ENCODE data around the gene CMTM1.

Gene CMTM1

DNA sequence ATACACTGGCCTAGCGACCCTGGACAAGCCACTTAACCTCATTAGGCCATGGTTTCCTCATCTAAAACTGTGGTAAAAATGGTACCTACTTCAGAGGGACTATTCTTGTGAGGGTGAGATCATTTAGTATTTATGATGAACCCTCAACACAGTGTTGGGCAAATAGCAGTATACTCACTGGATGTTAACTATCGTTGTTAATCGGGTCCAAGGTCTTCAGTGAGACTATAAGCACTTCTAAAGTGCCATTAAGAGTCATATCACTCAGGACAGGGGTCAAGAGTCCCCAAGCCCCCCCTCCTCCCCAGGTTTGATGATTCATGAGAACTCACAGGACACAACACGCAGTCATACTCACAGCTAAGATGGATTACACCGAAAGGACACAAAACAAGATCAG, 27.3 kb upstream of the CMTM1 start:
- DNase-seq (ENCODE audit: low read depth in 2 of 2) = no peak

GRCh38 chr16:66539623-66540469, 26.4 kb upstream of the CMTM1 start:
- DNase-seq (ENCODE audit: low read depth in 2 of 2) = no peak

DNA sequence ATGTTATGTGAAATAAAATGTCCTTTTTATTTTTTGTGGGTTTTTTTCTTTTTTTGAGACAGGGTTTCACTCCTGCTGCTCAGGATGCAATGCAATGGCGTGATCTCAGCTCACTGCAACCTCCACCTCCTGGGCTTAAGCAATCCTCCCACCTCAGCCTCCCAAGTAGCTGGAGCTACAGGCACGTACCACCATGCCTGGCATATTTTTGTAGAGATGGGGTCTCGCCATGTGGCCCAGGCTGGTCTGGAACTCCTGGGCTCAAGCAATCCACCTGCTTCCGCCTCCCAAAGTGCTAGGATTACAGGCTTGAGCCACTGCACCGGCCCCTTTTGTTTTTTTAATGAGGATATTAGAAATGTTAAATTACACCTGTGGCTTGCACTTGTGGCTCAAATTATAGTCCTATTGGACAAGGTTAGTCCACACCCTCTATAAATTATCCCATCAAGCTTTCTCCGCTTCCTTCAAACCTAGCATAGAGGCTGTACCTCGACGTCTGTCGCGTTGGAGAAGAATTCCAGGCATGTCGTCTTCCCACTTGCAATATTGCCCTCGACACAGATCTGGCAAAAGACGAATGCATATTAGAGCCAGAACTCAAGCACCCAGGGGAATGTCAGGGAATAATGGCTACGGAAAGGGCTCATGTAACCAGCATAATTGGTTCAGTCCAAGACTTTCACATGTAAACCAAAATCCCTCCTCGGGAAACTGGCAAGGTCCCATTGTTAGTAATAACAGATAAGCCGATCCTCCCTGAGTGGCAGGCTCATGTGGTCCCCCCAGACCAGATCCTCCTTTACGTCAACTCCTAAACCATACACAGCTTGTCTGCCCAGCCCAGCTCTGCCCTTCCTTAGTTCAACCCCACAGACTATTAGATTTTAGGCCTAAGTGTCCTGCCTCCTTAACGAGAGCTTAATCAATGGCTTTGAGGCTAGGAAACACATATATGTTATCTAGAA, 24.6 kb upstream of the CMTM1 start:
- DNase-seq (ENCODE audit: low read depth in 2 of 2) = no peak

GRCh38 chr16:66542396-66542795, 23.8 kb upstream of the CMTM1 start:
- no peak for DNase-seq (ENCODE audit: low read depth in 2 of 2)

- no peak for DNase-seq (ENCODE audit: low read depth in 2 of 2)
These were observed 22.7 kb upstream of the CMTM1 start for GRCh38 chr16:66543541-66543940.

DNA sequence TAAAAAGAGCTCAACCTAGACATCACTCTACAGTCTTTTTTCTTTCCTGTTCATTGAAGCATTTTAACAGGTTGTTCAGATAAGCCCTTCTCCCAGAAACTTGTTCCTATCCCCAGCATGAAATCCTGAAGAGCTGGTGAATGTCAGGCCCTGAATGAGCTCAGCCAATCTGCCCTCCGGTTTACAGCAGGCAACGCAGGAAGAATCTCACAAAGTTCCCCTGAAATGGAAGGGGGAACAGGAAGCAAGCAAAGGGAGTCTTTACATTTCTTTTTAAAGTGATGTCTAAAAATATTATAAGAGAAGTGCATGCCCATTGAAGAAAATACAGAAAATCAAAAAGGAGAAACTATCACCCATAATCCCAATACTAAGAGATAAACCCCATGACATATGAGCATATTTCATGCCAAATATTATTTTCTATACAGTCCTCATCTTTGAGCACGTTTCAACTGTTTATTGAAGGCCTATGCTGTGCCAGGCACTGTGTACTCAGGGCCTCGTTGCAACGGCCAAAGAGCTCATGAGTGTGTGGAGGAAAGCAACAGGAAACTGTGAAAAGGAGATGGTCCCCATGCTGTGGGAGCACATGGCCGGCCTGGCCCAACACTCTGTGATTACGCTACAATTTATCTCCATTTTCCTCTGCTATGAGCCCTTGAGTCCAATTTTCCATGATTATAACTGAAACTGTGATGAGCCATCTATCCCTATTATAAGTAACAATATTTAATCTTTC, 22.1 kb upstream of the CMTM1 start:
- DNase-seq (ENCODE audit: low read depth in 2 of 2) = no peak

DNA sequence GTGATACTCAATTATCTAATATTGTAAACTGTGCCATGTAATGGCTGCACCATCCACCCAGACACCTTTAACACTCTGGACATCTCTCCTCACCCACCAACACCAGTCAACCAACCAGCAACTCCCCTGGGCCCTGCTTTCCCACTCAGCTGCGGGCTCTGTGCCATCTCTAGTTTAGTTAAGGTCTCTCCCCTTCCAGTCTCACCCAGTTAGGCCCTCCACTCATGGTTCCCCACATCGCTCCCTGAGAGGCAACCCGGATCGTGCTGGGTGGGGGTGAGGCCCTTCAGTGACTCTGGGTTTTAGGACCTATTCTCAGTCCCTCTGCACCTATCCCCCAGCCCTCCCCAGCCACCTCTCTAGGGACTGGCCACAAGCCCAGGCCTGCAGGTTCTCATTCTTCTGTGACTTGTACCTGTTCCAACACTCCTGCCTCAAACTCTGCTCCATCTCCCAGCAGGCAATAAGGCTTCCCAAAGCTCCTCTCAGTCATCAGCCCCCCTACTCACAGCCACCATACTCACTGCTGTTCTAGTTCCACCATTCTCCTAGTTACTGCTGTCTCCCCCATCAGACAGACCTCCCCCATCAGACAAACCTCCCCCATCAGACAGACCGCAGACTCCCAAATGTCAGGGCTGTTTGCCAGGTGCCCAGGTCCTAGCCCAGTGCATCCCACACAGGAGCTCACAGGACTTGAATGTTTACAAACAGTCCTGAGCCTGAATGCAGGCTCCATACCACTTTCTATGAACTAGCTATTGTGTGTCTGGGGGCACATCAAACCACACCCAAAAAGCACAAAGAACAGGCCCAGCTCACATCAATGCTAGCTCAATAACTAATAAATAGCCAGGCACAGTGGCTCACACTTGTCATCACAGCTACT, 18.9 kb upstream of the CMTM1 start:
- no peak for DNase-seq (ENCODE audit: low read depth in 2 of 2)

- DNase-seq (ENCODE audit: low read depth in 2 of 2) = no peak
These were observed 18.2 kb upstream of the CMTM1 start for GRCh38 chr16:66548068-66548467.

DNA sequence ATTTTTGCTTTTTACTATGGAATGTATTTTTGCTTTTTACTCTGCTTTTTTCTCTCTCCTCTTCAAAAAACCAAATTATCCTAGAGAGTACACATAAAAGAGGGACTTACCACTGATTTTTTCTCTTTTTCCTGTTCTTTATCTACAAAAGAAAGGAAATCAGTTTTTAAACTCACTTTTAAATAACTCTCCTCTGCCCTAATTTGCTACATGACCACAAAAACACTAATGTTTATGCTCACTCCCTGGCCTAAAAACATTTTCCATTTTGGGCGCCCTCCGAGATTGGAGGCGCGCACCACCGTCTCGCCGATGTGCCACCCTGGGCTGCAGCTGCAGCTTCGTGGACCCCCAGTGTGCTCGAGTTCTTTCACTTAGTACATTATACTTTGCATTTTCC, 17.4 kb upstream of the CMTM1 start:
- DNase-seq (ENCODE audit: low read depth in 2 of 2) = no peak

DNA sequence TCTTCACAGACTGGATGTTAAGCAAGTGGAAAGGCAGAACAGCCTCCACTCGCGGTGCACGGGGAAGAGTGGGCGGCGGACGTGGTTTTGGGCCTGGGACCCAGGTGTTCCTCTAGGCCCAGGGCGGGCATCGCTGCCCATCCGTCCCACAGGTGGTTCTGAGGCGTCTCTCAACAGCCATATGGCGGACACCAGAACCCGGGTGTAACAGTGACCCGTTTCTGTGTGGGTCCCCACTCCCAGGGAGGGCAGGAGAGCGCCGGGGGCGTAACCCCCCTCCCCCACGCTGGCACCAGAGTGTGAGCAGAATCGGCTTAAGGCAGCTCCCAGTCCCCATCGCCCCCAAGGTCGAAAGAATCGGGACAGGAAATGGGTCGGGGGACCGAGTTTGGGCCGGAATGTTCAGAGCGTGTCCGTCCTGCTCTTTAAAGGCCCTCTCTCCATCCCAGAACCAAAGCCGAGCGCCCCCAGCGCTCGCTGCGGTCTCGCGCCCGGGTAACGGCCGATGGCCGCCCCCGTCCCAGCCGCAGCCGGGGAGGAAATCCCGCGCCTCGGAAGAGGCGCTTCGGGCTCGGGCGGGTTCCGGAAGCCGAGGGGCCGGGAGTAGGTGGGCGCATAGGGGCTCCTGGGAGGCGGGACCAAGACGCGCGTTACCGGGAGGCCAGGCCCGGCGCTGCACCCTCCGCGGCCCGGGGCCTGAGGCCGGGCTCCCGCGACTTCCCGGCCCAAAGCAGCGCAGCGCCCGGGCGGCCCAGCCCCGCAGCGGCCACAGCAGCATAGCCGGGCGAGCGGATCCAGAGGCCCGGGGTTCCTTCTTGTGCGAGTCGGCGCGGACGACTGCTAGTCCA, 16.7 kb upstream of the CMTM1 start, which contains the start of gene TK2:
Gene TK2, minus strand, starts transcription at position 839 of the 848 bp plus-strand sequence. Its CDS starts 61 bp downstream, at position 778.
- DNase-seq (ENCODE audit: low read depth in 2 of 2) = peak; percentile 68 to 73

DNA sequence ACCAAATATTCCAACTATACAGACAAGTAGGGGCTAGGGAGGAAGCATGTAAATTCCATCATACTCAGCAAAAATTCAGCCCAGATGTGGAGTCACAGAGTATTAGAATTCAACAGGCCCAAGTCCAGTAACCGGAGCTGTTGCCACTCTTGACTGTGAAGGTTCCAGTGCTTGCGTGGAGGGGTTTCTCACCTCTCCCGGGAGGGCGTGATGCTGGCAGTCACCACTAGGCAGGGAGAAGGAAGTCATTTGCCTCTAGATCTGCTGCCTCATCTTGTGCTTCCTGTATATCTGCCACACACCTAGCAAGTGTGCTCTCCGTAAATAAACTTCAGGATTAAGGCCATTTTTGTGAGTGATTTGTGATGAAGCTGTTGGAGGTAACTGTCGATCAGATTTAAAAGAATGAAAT, 14.9 kb upstream of the CMTM1 start:
- peak; percentile 51 to 55 for DNase-seq (ENCODE audit: low read depth in 2 of 2)

GRCh38 chr16:66551788-66552285, 14.4 kb upstream of the CMTM1 start:
- DNase-seq (ENCODE audit: low read depth in 2 of 2) = no peak

DNA sequence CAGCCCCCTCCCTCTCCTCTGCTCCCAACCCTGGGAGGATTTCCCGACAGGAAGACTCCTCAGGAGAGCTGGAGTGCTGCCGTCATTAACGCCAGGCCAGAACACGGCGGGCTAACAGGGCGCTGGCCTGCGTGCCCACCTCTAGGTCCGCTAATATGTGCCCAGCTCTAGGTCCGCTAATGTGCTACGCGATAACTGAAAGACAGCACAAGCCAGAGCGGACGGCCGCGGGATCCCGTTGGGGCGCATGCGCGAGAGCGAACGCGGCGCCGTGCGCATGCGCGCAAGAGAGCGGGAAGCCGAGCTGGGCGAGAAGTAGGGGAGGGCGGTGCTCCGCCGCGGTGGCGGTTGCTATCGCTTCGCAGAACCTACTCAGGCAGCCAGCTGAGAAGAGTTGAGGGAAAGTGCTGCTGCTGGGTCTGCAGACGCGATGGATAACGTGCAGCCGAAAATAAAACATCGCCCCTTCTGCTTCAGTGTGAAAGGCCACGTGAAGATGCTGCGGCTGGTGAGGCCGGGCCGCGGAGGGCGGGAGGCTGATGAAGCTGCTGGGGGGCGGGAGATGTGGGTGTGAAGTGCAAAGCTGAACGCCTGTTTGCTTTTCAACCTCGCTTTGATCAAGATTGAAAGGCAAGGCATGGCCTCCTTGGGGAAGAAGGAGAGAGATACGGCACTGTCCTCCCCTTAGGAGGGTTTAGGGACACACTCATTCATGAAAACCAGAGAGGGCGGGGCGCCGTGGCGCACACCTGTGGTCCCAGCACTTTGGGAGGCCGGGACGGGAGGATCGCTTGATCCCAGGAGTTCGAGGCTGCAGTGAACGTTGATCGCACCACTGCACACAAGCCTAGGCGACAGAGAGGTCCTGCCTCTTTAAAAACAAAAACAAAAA, 13.7 kb upstream of the CMTM1 start, which contains the start of gene CKLF:
Gene CKLF, plus strand, starts transcription at position 291 of the 892 bp plus-strand sequence. Its CDS starts 140 bp downstream, at position 431.
- peak; percentile 86 to 90 for DNase-seq (ENCODE audit: low read depth in 2 of 2)

DNA sequence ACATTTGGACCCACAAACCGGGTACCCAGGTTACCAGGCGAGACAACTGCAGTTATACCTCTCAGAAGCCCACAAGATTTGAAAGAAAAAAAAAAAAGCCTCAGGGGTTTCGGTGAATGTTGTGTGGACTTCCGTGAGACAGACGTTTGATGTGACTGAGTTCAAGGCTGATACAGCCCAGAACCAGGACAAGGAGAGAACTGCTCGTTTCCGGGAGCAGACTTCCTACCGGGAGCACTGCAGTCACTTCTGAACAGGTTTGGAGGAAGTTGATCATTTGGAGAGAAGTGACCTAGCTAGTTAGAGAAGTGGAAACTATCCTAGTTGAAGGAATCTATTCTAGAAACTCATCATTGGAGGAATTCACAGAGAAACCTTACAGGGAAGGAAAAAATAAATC, 13.0 kb upstream of the CMTM1 start:
- no peak for DNase-seq (ENCODE audit: low read depth in 2 of 2)

DNA sequence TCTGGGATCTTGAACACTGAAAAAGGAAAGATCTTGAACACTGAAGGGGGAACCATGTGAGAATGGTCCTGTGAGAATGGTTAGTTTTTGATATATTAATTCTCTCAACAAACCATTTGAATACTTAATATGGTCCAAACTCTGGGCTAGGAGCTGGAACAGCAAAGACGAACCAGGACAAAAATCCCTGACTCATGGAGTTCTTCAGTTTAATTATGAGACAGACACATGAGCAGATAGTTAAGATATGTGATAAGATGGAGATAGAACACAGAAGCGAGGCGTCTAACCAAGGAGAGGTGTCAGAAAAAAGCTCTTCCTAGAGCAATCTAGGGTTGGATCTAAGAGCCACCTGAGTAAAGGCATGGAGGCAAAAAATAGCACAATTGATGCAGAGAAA, 12.2 kb upstream of the CMTM1 start:
- DNase-seq (ENCODE audit: low read depth in 2 of 2) = no peak

- no peak for DNase-seq (ENCODE audit: low read depth in 2 of 2)
These were observed 11.7 kb upstream of the CMTM1 start for GRCh38 chr16:66554495-66554894.

- DNase-seq (ENCODE audit: low read depth in 2 of 2) = no peak
These were observed 6.1 kb upstream of the CMTM1 start for GRCh38 chr16:66560107-66560506.

- DNase-seq (ENCODE audit: low read depth in 2 of 2) = no peak
These were observed 4.7 kb upstream of the CMTM1 start for GRCh38 chr16:66561381-66562080.

Measured in stimulated activated CD8-positive, alpha-beta memory T cell treated with anti-CD3 and anti-CD28 coated beads, Interleukin-15, amount 100 ng/mL, for 48 hours (primary cell).